Measurements from ENCODE around the gene SMTNL1. TPM values are rescaled to one million over a fixed set of nuclear protein-coding genes. Genes with fewer than 3 reads are reported as not detected.

SMTNL1 gene
- total and polyA plus RNA-seq, 8 donors = not detected

DNA sequence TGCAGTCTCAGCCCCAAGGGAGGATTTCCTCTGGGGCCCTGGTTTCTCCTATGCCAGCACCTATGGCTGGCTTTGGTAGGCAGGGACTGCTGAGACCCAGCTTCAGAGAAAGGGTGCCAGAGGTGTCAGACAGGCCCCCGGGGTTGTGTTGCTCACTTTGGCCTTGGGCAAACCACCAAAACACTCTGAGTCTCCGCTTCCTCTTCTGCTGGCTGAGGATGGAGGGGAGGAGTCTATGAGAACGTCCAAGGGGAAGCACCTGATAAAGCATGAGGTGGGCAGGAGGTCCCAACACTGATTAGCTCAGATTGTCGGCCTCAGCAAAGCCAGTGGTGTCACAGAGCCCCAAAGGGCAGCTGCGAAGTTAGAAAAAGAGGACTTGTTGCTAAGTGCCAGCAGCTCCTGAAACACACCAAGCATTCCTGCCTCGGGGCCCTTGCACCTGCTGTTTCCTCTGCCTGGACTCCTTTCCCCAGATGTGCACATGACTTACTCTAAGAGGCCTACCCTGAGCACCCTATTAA, 10.5 kb downstream of the SMTNL1 start:
- Histone ChIP-seq H3K9me3 (no peaks in the 10 kb centered on the region), H3K27ac (peak overlapping the region in 1 of 4 donors; percentile 6), H3K36me3 (peaks cover 0 to 4% (median 0%) of the 10 kb centered on the region in 3 donors), H3K4me1 (peaks cover 0 to 11% (median 11%) of the 10 kb centered on the region in 3 donors), H3K27me3 (no peaks in the 10 kb centered on the region), H3K4me3 (no peak overlapping the region)
- 26 to 29% methylated on average over 6 of the region's 6 CpGs for WGBS, 2 donors
- intact Hi-C loops (cut with DNase I) = no loop called here
- TF ChIP-seq, protein P1, sequence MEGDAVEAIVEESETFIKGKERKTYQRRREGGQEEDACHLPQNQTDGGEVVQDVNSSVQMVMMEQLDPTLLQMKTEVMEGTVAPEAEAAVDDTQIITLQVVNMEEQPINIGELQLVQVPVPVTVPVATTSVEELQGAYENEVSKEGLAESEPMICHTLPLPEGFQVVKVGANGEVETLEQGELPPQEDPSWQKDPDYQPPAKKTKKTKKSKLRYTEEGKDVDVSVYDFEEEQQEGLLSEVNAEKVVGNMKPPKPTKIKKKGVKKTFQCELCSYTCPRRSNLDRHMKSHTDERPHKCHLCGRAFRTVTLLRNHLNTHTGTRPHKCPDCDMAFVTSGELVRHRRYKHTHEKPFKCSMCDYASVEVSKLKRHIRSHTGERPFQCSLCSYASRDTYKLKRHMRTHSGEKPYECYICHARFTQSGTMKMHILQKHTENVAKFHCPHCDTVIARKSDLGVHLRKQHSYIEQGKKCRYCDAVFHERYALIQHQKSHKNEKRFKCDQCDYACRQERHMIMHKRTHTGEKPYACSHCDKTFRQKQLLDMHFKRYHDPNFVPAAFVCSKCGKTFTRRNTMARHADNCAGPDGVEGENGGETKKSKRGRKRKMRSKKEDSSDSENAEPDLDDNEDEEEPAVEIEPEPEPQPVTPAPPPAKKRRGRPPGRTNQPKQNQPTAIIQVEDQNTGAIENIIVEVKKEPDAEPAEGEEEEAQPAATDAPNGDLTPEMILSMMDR (IDR thresholded peaks at IDR 0.05) = no peak
- ATAC-seq = peak in 3 of 4 donors; percentile 37 to 65 (median 51)
- FAIRE-seq = no peak
- DNase-seq = peak in 3 of 6 donors; percentile 44 to 56 (median 47)

DNA sequence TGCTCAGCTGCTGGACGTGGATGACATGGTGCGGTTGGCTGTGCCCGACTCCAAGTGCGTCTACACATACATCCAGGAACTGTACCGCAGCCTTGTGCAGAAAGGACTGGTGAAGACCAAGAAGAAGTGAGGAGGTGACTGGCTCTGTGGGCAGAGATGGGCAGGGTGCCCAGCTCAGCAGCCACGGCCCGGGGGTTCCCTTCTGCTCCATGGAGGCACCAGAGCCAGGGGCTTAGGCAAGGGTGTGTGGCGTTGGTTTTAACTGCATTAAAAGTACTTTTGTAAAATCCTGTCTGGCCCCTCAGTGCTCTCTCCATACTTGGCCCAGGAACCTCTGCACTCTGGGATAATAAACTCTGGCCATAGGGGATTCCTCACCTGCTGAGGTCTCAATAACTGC, 12.6 kb downstream of the SMTNL1 start:
- TF ChIP-seq, protein P1 (IDR thresholded peaks at IDR 0.05) = no peak
- no peaks in the 10 kb centered on the region for H3K27me3 ChIP-seq
- intact Hi-C loops (cut with DNase I) = no loop called here
- 89 to 91% methylated on average over 8 of the region's 8 CpGs for WGBS, 2 donors
- DNase-seq = no peak
- H3K4me3 ChIP-seq = no peak overlapping the region
- no peak overlapping the region for H3K27ac ChIP-seq
- peaks cover 0 to 11% (median 0%) of the 10 kb centered on the region in 3 donors for H3K36me3 ChIP-seq
- ATAC-seq = no peak
- H3K9me3 ChIP-seq = no peaks in the 10 kb centered on the region
- no peak for FAIRE-seq
- peaks cover 0 to 11% (median 11%) of the 10 kb centered on the region in 3 donors for H3K4me1 ChIP-seq

DNA sequence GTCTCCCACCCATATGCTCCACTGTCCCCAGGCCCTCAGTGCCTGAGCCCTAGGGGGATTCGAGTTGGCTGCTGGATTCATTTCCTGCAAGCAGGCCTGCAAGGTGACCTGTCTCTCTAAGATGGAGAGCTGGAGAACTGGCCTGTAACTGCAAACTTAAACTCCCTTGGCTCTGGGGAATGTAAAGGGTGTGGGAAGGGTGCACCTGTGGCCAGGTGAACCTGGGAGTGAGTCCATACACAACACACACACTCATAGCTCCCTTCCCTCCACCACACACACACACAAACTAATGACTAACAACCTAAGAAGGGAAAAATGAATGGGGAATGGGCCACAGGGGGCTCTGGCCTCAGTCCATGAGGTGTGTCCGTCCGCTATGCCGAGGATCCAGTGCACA, 14.5 kb downstream of the SMTNL1 start:
- DNase-seq (peak in 4 of 6 donors; percentile 69 to 82 (median 70)), FAIRE-seq (no peak), ATAC-seq (peak; percentile 94 to 96 (median 96))
- Histone ChIP-seq H3K9me3 (no peaks in the 10 kb centered on the region), H3K27ac (peak overlapping the region; percentile 26 to 64 (median 60)), H3K4me1 (peaks cover 0 to 11% (median 11%) of the 10 kb centered on the region in 3 donors), H3K4me3 (no peak overlapping the region), H3K36me3 (peaks cover 0 to 11% (median 0%) of the 10 kb centered on the region in 3 donors), H3K27me3 (no peaks in the 10 kb centered on the region)
- WGBS, 2 donors = 36 to 50% methylated on average over 4 of the region's 4 CpGs
- intact Hi-C loops (cut with DNase I) = no loop called here
- TF ChIP-seq, protein P1 (IDR thresholded peaks at IDR 0.05) = no peak

DNA sequence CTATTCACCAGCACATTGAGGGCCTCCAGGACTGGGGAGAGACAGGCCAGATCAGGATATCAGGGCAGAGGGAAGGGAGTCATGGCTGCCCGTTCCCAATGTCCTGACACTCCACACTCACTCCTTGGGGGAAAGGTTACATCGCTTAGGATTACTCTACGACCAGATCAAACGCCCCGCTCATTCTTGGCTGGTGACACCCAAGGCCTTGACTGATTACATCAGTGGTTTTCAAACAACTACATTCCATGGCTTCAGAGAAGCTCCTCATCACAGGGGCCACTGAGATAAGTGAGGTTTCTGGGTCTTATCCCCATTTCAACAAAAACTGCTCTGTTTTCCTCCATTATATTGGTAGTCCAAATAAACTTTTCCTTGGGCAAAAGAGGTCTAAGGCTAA, 15.1 kb downstream of the SMTNL1 start:
- no peak overlapping the region for H3K4me3 ChIP-seq
- DNase-seq (no peak), FAIRE-seq (no peak), ATAC-seq (peak; percentile 35 to 63 (median 56))
- H3K27me3 ChIP-seq = no peaks in the 10 kb centered on the region
- TF ChIP-seq, protein P1 (IDR thresholded peaks at IDR 0.05) = no peak
- H3K36me3 ChIP-seq = peaks cover 0 to 11% (median 0%) of the 10 kb centered on the region in 3 donors
- intact Hi-C loops (cut with DNase I) = no loop called here
- H3K9me3 ChIP-seq = no peaks in the 10 kb centered on the region
- WGBS, 2 donors = 41 to 50% methylated on average over 5 of the region's 5 CpGs
- H3K4me1 ChIP-seq = peaks cover 0 to 11% (median 11%) of the 10 kb centered on the region in 3 donors
- peak overlapping the region; percentile 26 to 64 (median 60) for H3K27ac ChIP-seq

DNA sequence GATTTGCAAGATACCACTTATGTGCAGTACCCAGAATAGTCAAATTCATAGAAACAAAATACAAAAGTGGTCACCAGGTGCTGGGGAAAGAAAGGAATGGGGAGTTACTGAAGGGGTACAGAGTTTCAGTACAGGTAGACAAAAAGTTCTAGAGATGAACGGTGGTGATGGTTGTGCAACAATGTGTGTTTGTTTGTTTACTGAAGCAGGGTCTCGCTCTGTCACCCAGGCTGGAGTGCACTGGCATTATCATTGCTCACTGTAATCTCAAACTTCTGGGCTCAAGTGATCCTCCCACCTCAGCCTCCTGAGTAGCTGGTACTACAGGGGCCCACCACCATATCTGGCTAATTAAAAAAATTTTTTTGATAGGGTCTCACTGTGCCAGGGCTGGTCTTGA, 18.0 kb downstream of the SMTNL1 start:
- H3K27me3 ChIP-seq = no peaks in the 10 kb centered on the region
- peaks cover 0 to 11% (median 0%) of the 10 kb centered on the region in 3 donors for H3K36me3 ChIP-seq
- intact Hi-C loops (cut with DNase I) = no loop called here
- TF ChIP-seq, protein P1 (IDR thresholded peaks at IDR 0.05) = no peak
- no peaks in the 10 kb centered on the region for H3K9me3 ChIP-seq
- H3K4me1 ChIP-seq = peaks cover 0 to 11% (median 11%) of the 10 kb centered on the region in 3 donors
- no peak for ATAC-seq
- no peak overlapping the region for H3K27ac ChIP-seq
- DNase-seq = no peak
- no peak overlapping the region for H3K4me3 ChIP-seq
- 90 to 95% methylated on average over 2 of the region's 2 CpGs for WGBS, 2 donors
- no peak for FAIRE-seq
